NCI-H1105 (cell line): Measurements from ENCODE around the gene KRTAP19-1.

Source experiments
- DNase-seq: peaks from one replicate; lab custom pipeline; 2025; lab: John Stamatoyannopoulos, UW

KRTAP19-1 gene

GRCh38 chr21:30480145-30480544 is at the start of gene KRTAP19-1:
Gene KRTAP19-1, minus strand, starts transcription at chr21:30480367. Its CDS starts 50 bp downstream, at chr21:30480317.
- DNase-seq, result no peak

DNA sequence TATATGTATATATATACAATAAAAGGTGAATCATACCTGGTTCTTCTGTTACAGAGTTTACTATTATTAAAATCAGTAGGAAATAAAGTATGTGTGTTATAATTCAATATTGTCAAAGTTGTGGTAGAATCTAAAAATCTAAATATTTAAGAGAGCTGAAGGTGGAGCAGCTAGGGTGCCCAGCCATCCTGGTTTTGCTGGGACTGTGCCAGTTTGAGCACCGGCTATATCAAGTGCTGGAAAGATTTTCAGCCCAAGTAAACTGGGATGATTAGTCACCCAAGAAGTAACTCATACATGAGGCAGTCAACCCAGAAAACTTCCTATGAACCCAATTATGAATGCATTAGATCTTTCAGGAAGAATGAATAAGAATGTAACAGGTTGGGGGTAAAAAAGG is 38.7 kb upstream of the KRTAP19-1 start:
- no peak for DNase-seq

DNA sequence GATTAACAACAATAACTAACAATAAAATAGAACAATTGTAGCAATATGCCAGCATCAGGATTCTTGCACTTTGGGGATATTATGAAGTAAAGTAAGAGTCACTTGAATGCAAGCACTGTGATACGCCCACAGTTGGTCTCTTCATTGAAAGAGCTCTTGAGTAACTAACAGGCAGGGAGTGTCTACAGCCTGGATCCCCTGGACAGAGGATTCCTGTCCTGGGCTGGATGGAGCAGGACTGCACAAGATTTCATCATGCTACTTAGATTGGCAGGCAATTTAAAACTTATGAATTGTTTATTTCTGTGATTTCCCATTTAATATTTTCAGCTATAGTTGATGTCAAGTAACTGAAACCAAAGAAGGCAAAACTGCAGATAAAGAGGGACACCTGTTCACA is 35.5 kb upstream of the KRTAP19-1 start:
- DNase-seq, result no peak

- DNase-seq, result peak; percentile 5
These were observed 25.5 kb upstream of the KRTAP19-1 start for GRCh38 chr21:30505621-30506205.

DNA sequence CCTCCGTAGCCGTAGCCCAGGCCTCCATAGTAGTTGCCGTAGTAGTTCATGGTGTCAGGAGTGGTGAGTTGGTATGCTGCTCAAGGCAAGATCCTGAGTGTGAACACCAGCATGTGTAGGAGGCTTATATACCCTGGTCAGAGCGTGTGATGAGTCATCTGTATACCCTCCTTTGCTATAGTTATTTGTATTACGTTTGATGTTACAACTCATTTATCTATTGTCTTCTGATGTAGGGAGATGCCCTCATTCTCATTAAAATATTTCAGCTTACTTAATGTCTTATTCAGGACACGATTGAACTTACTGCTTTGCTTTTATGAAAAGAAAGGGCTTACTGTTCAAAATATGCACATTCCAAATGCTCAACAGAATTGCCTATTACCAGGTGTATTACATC is 21.9 kb upstream of the KRTAP19-1 start, which contains the start of gene KRTAP19-5:
TSS of gene KRTAP19-5 (minus strand) at position 101 of the 400 bp plus-strand sequence. CDS start at position 50, 51 bp downstream.
- no peak for DNase-seq

DNA sequence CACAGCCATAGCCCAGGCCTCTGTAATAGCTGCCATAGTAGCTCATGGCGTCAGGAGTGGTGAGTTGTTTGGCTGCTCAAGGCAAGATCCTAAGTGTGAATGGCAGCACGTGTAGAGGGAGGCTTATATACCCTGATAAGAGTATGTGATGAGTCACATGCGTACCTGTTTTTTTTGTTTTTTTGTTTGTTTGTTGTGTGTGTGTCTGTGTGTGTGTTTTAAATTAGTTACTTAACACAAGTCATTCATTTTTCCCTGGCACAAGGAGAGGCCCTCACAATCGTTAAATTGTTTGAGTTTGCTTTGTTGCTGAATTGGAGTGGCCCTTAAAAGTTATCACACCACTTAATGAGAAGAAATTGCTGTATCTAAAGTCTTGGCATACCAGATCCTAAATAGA is 16.9 kb upstream of the KRTAP19-1 start, which contains the start of gene KRTAP19-4:
TSS of gene KRTAP19-4 (minus strand) at position 101 of the 400 bp plus-strand sequence. CDS start at position 46, 55 bp downstream.
- DNase-seq, result no peak

DNA sequence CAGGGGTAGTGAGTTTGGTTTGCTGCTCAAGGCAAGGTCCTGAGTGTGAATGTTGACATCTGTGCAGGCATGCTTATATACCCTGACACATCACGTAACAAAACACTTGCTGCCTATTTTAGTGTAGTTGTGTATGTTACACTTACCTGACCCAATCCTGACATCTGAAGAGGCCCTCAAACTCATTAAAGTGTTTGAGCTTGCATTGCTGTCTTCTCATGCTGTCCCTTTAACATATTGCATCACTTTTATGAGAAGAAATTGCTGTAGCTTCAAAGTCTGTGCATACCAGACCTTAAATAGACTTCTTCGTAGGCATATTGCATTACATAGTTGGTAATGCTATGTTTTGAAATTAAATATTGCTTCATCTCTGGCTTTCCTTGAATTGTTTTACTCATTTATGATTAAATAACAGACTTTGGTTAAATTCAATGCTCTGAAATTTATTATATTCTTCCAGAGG is 11.8 kb upstream of the KRTAP19-1 start, which contains the start of gene KRTAP19-3:
TSS of gene KRTAP19-3 (minus strand) at position 51 of the 466 bp plus-strand sequence. CDS start 56 bp downstream, outside the sequence.
- DNase-seq, result no peak

DNA sequence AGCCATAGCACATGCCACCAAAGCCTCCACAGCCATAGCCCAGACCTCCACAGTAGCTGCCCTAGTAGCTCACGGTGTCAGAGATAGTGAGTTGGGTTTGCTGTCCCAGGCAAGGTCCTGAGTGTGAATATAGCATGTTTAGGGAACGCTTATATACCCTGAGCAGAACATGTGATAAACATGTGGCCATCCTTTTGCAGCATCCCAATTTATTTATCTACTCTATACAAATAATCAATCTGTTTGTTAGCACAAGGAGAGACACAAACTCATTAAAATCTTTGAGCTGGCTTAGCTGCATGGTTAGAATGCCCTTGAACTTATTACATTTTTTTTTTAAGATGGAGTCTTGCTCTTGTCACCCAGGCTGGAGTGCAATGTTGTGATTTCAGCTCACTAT is 7.2 kb upstream of the KRTAP19-1 start, which contains the start of gene KRTAP19-2:
TSS of gene KRTAP19-2 (minus strand) at position 101 of the 400 bp plus-strand sequence. CDS start at position 13, 88 bp downstream.
- no peak for DNase-seq

- DNase-seq, result no peak
These were observed 6.0 kb upstream of the KRTAP19-1 start for GRCh38 chr21:30486180-30486579.

DNA sequence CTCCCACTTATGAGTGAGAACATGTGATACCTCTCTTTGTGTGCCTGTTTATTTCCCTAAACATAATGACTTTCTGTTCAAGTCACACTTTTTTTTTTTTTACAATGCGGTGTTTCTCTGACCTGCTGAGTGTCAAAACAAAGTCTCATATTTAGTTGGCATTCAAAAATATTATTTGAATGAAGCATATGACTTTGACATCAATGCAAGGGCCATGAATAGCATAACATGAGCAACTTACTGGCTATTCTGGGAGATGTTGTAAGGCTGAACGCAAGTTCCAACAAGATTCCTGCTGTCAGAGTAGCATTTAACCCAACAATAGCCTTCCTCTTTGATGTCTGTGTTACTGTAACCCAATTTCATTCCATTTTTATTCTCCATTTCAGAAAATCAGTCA is 2.0 kb upstream of the KRTAP19-1 start:
- DNase-seq, result no peak

DNA sequence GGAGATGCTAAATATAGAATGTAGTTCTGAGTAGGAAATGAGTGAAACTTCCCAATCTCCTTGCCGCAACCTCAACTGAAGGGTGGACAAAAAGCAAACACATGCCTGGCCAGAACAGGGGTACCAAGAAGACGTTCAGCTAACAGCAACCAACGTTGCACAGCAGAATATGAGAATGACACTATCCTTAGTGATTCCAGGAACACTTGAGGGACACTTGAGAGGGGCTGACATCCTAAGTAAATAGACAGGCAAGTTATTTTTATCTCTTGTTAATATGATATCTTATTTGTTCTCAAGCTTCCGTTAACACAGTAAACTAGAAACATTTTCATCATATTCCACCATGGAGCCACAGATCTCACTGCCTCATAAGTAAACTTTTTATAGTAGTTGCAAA is 908 bp downstream of the KRTAP19-1 start:
- no peak for DNase-seq

DNA sequence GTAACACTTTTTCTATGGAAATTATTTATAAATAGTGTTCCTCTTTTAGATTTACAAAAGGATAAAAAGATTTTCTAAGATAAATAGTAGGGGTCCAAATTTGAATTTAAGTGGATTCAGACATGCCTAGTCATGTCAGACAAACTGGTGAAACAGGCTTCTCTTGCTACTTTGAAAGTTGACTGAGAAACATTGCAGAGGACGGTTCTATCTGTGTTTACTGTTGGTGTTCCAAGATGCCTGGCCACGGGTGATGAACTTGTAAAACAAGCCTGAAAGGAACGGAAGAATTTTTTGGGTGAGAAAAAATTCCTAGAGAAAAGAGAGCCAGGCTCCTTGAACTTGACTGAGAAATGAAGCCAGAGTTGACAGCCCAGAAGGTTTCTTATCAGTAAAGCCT is 2.2 kb downstream of the KRTAP19-1 start:
- no peak for DNase-seq

GRCh38 chr21:30468900-30469714 is 11.1 kb downstream of the KRTAP19-1 start:
- DNase-seq, result no peak

GRCh38 chr21:30463713-30464112 is 16.5 kb downstream of the KRTAP19-1 start:
- no peak for DNase-seq

DNA sequence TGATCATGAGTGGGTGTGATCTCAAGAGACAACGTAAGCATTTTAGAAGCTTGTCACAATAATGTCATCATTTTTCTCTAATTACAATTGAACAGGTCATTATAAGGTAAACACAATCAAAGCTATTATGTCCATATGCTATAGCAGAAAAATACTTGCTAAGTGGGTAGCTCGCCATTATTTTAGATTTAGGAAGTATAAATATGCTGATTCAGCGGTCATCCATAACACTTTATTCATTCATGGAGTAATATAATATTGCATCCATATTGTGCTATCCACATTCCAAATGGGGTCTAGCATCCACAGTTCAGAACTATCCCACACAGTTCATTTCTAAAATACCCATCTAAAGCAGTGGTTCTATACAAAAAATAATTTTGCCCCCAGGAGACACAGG is 31.7 kb downstream of the KRTAP19-1 start:
- DNase-seq, result no peak

GRCh38 chr21:30447056-30447455 is 33.1 kb downstream of the KRTAP19-1 start:
- DNase-seq, result no peak

- DNase-seq, result no peak
These were observed 36.0 kb downstream of the KRTAP19-1 start for GRCh38 chr21:30444204-30444603.

GRCh38 chr21:30443226-30443625 is 36.9 kb downstream of the KRTAP19-1 start:
- no peak for DNase-seq

DNA sequence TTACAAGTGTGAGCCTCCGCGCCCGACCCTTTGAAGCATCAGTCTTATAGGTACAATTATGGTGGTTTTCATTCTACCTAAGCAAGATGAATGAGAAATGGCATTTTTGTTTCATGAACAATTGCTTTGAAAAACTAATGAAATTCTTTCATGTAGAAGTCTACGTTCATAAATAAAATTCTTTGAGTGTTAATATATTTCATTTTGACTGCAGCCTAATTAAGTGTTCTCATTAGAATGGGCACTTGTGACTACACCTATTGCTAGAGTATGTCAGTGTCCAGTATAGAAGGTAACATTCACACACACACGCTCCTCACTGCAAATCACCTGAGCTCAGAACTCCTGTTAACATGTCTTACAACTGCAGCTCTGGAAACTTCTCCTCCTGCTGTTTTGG is 40.2 kb downstream of the KRTAP19-1 start, which contains the start of gene KRTAP15-1:
TSS of gene KRTAP15-1 (plus strand) at position 301 of the 400 bp plus-strand sequence. CDS start at position 354, 53 bp downstream.
- no peak for DNase-seq

DNA sequence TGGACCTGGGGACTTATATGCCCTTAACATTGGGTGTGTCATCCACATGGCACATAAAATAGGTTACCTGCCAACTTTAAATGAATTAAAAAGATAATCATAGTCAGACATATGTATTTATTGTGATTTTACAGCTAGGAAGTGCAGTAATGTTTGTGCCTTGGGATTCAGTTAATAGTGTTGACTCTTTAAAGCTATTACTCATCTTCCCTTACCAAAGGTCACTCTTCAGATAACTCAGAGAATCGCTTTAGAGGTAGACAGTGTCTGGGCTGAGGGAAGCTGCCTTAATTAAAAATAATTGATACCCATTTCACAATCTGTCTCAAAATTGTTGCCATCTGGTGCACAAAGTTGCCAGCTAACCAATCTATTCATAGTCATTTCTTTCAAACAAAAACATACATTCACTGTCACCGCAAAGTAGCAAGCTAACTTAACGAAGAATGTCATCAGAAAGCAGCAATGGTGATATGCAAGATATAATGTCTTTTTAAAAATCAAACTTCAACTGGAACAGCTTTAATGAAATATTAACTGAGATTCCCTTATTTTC is 43.1 kb downstream of the KRTAP19-1 start:
- no peak for DNase-seq

- DNase-seq, result peak; percentile 0
These were observed 46.0 kb downstream of the KRTAP19-1 start for GRCh38 chr21:30434033-30434631.

- DNase-seq, result no peak
These were observed 50.0 kb downstream of the KRTAP19-1 start, which contains the start of gene KRTAP13-4 for GRCh38 chr21:30430170-30430655. Gene KRTAP13-4, plus strand, starts transcription at chr21:30430220. Its CDS starts 56 bp downstream, at chr21:30430276.
